Neural progenitor cell (in vitro differentiated cells): ENCODE measurements around the gene RSPH9. TPM values are rescaled to one million over a fixed set of nuclear protein-coding genes. Genes with fewer than 3 reads are reported as not detected.
A peak's percentile ranks its signal among the peaks of the same experiment; 100 is the strongest.

Experiments used
- DNase-seq: peaks from one replicate; pipeline ENCODE4 v3.0.0-alpha.2; 2016; ENCODE audit warnings: low spot score
- H2AFZ ChIP-seq: fragments of 200-600 bp; sonication (generic); replicated peaks from 2 replicates; pipeline ENCODE4 v1.6.1; 2016; ENCODE audit warnings: antibody characterized with exemption
- H3F3A ChIP-seq: fragments of 200-600 bp; sonication (generic); 2 replicates; pipeline ENCODE4 v1.6.1; 2016; ENCODE audit warnings: antibody characterized with exemption, low read depth
- H3K27ac ChIP-seq: fragments of 200-600 bp; sonication (generic); 2 replicates; pipeline ENCODE4 v1.5.1; 2016; ENCODE audit warnings: mild to moderate bottlenecking
- H3K27me3 ChIP-seq: fragments of 200-600 bp; sonication (generic); 2 replicates; pipeline ENCODE4 v1.6.1; 2016; ENCODE audit warnings: mild to moderate bottlenecking, moderate library complexity
- H3K36me3 ChIP-seq: fragments of 200-600 bp; sonication (generic); 2 replicates; pipeline ENCODE4 v1.5.1; 2016
- H3K4me1 ChIP-seq: fragments of 200-600 bp; sonication (generic); 2 replicates; pipeline ENCODE4 v1.6.1; 2016; ENCODE audit warnings: mixed run types
- H3K4me2 ChIP-seq: fragments of 200-600 bp; sonication (generic); 2 replicates; pipeline ENCODE4 v1.6.1; 2016
- H3K4me3 ChIP-seq: fragments of 200-600 bp; sonication (generic); 2 replicates; pipeline ENCODE4 v1.5.1; 2016
- H3K79me2 ChIP-seq: fragments of 200-600 bp; sonication (generic); 2 replicates; pipeline ENCODE4 v1.6.1; 2016; ENCODE audit warnings: low read depth
- H3K9ac ChIP-seq: fragments of 200-600 bp; sonication (generic); 2 replicates; pipeline ENCODE4 v1.6.1; 2016
- H3K9me3 ChIP-seq: fragments of 200-600 bp; sonication (generic); 2 replicates; pipeline ENCODE4 v1.5.1; 2016; ENCODE audit warnings: low read depth
- H4K20me1 ChIP-seq: fragments of 200-600 bp; sonication (generic); 2 replicates; pipeline ENCODE4 v1.6.1; 2016; ENCODE audit warnings: low read depth
- H3K27ac Mint-ChIP-seq: 3 replicates; pipeline ENCODE4 v1.8.0; 2021; ENCODE audit warnings: mixed read lengths
- H3K27me3 Mint-ChIP-seq: 2 replicates; pipeline ENCODE4 v1.8.0; 2022; ENCODE audit warnings: low read depth, mild to moderate bottlenecking, inconsistent platforms, moderate library complexity, mixed read lengths; ENCODE audit not compliant: insufficient read depth
- H3K36me3 Mint-ChIP-seq: 3 replicates; pipeline ENCODE4 v1.8.0; 2021; ENCODE audit warnings: mixed read lengths
- H3K4me1 Mint-ChIP-seq: 3 replicates; pipeline ENCODE4 v1.8.0; 2021; ENCODE audit warnings: mixed read lengths
- H3K4me3 Mint-ChIP-seq: 3 replicates; pipeline ENCODE4 v1.8.0; 2021; ENCODE audit warnings: mild to moderate bottlenecking, moderate library complexity, mixed read lengths
- H3K9me3 Mint-ChIP-seq: 3 replicates; pipeline ENCODE4 v1.8.0; 2020; ENCODE audit warnings: mixed read lengths
- EZH2 ChIP-seq: fragments of 200-600 bp; sonication (generic); IDR thresholded peaks from 2 replicates; pipeline ENCODE4 v1.6.1; 2017; ENCODE audit warnings: antibody characterized with exemption, mild to moderate bottlenecking, moderate library complexity
- EZH2phosphoT487 ChIP-seq: fragments of 200-600 bp; sonication (generic); IDR thresholded peaks from 2 replicates; pipeline ENCODE4 v1.6.1; 2017; ENCODE audit warnings: antibody characterized with exemption
- total RNA-seq: library from RNA; depleted of rRNA; stranded (reverse); fragments of >200 nt; gene quantifications from 2 replicates; pipeline ENCODE4 v1.2.3, GENCODE V29; 2015; ENCODE audit warnings: low replicate concordance
- TF ChIP-seq, protein P1 (sequence below): fragments of 200-600 bp; sonication (generic); IDR thresholded peaks from 2 replicates; pipeline ENCODE4 v1.5.1; 2017; ENCODE audit warnings: antibody characterized with exemption, mild to moderate bottlenecking

The RSPH9 gene, protein sequence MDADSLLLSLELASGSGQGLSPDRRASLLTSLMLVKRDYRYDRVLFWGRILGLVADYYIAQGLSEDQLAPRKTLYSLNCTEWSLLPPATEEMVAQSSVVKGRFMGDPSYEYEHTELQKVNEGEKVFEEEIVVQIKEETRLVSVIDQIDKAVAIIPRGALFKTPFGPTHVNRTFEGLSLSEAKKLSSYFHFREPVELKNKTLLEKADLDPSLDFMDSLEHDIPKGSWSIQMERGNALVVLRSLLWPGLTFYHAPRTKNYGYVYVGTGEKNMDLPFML
- total RNA-seq = 0.47 and 1.4 TPM in 2 replicates

DNA sequence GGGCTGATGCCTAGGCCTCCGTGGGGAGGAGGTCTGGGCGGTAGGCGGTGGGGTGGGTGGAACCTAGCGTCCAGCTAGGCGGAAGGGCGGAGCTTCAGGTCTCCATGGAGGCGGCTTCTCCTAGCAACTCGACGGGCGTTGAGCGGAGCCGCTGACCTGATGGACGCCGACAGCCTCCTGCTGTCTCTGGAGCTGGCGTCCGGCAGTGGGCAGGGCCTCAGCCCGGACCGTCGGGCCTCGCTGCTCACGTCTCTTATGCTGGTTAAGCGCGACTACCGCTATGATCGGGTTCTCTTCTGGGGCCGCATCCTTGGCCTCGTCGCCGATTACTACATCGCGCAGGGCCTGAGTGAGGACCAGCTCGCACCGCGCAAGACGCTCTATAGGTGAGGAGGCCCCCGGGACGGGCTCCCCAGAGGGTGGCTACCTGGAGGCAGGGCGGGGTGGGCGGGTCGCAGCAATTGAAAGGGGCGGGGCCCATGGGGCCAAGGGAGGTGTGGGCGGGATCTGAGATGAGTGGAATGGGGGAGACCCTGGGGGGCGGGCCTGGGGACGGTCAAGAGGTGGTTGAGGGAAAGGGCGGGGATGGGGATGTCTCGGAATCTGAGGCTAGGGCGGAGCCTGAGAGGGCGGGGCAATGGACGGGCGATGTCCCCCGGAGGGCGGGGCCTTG lies at the start of gene RSPH9:
Gene RSPH9, plus strand, starts transcription at position 97 of the 673 bp plus-strand sequence. Its CDS starts 63 bp downstream, at position 160.
- Mint-ChIP-seq H3K4me3 (peak within 1 kb of the TSS; percentile 88), H3K36me3 (peaks cover 17% of the 10 kb centered on the region), H3K9me3 (no peaks in the 10 kb centered on the region), H3K4me1 (peaks cover 18% of the 10 kb centered on the region), H3K27ac (peak within 1 kb of the TSS; percentile 94), H3K27me3 (peaks cover 7% of the 10 kb centered on the region)
- H2AFZ ChIP-seq = peak within 1 kb of the TSS; percentile 74
- TF ChIP-seq EZH2phosphoT487 = no peak
- no peak for TF ChIP-seq EZH2
- TF ChIP-seq, protein P1, sequence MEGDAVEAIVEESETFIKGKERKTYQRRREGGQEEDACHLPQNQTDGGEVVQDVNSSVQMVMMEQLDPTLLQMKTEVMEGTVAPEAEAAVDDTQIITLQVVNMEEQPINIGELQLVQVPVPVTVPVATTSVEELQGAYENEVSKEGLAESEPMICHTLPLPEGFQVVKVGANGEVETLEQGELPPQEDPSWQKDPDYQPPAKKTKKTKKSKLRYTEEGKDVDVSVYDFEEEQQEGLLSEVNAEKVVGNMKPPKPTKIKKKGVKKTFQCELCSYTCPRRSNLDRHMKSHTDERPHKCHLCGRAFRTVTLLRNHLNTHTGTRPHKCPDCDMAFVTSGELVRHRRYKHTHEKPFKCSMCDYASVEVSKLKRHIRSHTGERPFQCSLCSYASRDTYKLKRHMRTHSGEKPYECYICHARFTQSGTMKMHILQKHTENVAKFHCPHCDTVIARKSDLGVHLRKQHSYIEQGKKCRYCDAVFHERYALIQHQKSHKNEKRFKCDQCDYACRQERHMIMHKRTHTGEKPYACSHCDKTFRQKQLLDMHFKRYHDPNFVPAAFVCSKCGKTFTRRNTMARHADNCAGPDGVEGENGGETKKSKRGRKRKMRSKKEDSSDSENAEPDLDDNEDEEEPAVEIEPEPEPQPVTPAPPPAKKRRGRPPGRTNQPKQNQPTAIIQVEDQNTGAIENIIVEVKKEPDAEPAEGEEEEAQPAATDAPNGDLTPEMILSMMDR = no peak
- no peak within 1 kb of the TSS for H3K9ac ChIP-seq
- H3K27ac ChIP-seq = peak within 1 kb of the TSS; percentile 40
- H3K4me1 ChIP-seq = peaks cover 5% of the 10 kb centered on the region
- peak; percentile 97 for DNase-seq
- H4K20me1 ChIP-seq = peaks cover 11% of the 10 kb centered on the region
- H3K36me3 ChIP-seq = peaks cover 10% of the 10 kb centered on the region
- peaks cover 31% of the 10 kb centered on the region for H3F3A ChIP-seq
- peak within 1 kb of the TSS; percentile 80 for H3K4me2 ChIP-seq
- peaks cover 18% of the 10 kb centered on the region for H3K79me2 ChIP-seq
- no peaks in the 10 kb centered on the region for H3K27me3 ChIP-seq
- H3K9me3 ChIP-seq = no peaks in the 10 kb centered on the region
- H3K4me3 ChIP-seq = peak within 1 kb of the TSS; percentile 58

DNA sequence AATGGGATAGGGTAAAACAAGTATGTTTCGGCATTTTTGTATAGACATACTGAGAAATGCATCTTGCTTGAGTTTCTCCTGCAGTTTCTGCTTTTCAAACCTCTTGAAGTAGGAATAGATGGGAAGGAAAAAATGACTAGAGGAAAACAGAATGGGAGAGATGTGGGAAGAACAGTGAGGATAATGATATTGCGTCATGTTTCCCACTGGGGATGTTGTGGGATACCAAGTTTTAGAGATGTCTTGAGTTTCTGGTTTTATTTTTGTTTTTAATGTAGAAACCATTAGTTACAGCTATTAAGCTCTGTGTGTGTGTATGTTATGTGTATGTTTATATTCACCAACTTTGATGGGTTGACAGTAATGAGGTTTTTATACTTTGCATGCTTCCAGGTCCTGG lies 44.2 kb upstream of the RSPH9 start:
- TF ChIP-seq EZH2phosphoT487 (no peak), EZH2 (no peak)
- TF ChIP-seq, protein P1 = no peak
- Mint-ChIP-seq H3K27ac (no peak overlapping the region), H3K4me3 (no peak overlapping the region), H3K36me3 (peaks cover 6% of the 10 kb centered on the region), H3K4me1 (no peaks in the 10 kb centered on the region), H3K9me3 (no peaks in the 10 kb centered on the region), H3K27me3 (no peaks in the 10 kb centered on the region)
- Histone ChIP-seq H3K4me3 (no peak overlapping the region), H3K4me2 (no peak overlapping the region), H3K79me2 (no peaks in the 10 kb centered on the region), H2AFZ (no peak overlapping the region), H3F3A (no peaks in the 10 kb centered on the region), H3K36me3 (peaks cover 3% of the 10 kb centered on the region), H3K9ac (no peak overlapping the region), H3K27ac (no peak overlapping the region), H3K9me3 (no peaks in the 10 kb centered on the region), H4K20me1 (no peaks in the 10 kb centered on the region), H3K27me3 (no peaks in the 10 kb centered on the region), H3K4me1 (no peaks in the 10 kb centered on the region)
- no peak for DNase-seq

DNA sequence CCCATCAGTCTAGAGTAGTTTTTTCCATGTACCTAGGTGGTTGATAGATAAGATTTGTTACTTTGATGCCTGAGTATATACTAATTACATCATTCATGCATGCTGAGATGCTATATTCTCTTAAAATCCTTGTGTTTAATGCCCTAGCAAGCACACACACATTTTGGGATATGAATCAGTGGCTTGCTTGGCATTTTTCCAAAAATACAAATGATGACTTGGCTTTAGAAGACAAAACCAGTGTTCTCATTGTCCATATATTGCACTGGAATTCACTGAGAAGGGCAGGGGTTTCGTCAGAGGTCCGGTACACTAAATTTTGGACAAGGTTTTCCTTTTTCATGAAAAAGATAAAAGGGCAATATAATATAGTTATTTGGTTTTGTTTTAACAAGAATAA lies 40.7 kb upstream of the RSPH9 start:
- Mint-ChIP-seq H3K36me3 (peaks cover 9% of the 10 kb centered on the region), H3K9me3 (no peaks in the 10 kb centered on the region), H3K27me3 (no peaks in the 10 kb centered on the region), H3K4me3 (no peak overlapping the region), H3K4me1 (peaks cover 4% of the 10 kb centered on the region), H3K27ac (no peak overlapping the region)
- Histone ChIP-seq H3K4me1 (no peaks in the 10 kb centered on the region), H3F3A (no peaks in the 10 kb centered on the region), H3K79me2 (no peaks in the 10 kb centered on the region), H3K27ac (no peak overlapping the region), H3K27me3 (no peaks in the 10 kb centered on the region), H3K9me3 (no peaks in the 10 kb centered on the region), H3K9ac (no peak overlapping the region), H2AFZ (no peak overlapping the region), H3K4me2 (no peak overlapping the region), H4K20me1 (no peaks in the 10 kb centered on the region), H3K36me3 (peaks cover 3% of the 10 kb centered on the region), H3K4me3 (no peak overlapping the region)
- no peak for TF ChIP-seq EZH2phosphoT487
- TF ChIP-seq, protein P1 = no peak
- TF ChIP-seq EZH2 = no peak
- DNase-seq = no peak
